ENCODE results near the gene PSMC6.

The PSMC6 gene

DNA sequence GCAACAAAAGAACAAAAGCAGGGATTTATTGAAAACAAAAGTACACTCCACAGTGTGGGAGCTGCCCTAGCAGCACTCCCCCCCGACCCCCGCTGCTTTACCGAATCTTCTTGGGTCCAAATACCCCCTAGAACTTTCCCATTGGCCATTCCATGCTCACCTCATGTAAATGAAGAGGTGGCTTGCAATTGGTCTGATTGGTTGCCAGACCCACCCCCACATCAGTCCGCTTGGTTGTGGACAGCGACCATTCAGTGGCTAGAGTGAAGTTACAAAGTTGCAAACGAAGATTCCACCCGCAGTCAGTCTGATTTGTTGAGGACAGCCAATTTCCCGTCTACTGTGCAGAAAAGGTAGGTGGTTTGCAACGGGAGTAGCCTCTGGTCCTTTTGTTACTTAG lies 26.8 kb downstream of the PSMC6 start:
- no peaks in the 10 kb centered on the region for H3K27me3 ChIP-seq (ENCODE audit: insufficient read depth, insufficient read length)

GRCh38 chr14:52735921-52736489 lies 29.0 kb downstream of the PSMC6 start:
- DNase-seq (ENCODE audit: low read depth, low spot score), result no peak
- Histone ChIP-seq H3K27me3 (ENCODE audit: insufficient read depth, insufficient read length) (no peaks in the 10 kb centered on the region), H3K4me3 (ENCODE audit: insufficient read length, low read depth) (no peak overlapping the region), H3K9ac (ENCODE audit: insufficient read length, low read depth) (no peak overlapping the region), H3K9me3 (ENCODE audit: insufficient read depth, low read length) (no peaks in the 10 kb centered on the region), H3K36me3 (ENCODE audit: insufficient read depth, insufficient read length, low read length) (peaks cover 19% of the 10 kb centered on the region), H3K4me1 (ENCODE audit: insufficient read depth, insufficient read length) (no peaks in the 10 kb centered on the region)
- TF ChIP-seq ZNF274 (IDR thresholded peaks at IDR 0.05; ENCODE audit: low read depth, low read length) (no peak), YY1 (IDR thresholded peaks at IDR 0.05; ENCODE audit: insufficient read depth, insufficient read length) (no peak), SUZ12 (IDR thresholded peaks at IDR 0.05; ENCODE audit: extremely low read depth, insufficient read depth, insufficient read length) (no peak)

More for the DNA sequence above, 26.8 kb downstream of the PSMC6 start:
- no peaks in the 10 kb centered on the region for H3K9me3 ChIP-seq (ENCODE audit: insufficient read depth, low read length)
- no peak overlapping the region for H3K9ac ChIP-seq (ENCODE audit: insufficient read length, low read depth)
- H3K4me1 ChIP-seq (ENCODE audit: insufficient read depth, insufficient read length), result no peaks in the 10 kb centered on the region
- peaks cover 19% of the 10 kb centered on the region for H3K36me3 ChIP-seq (ENCODE audit: insufficient read depth, insufficient read length, low read length)
- no peak for DNase-seq (ENCODE audit: low read depth, low spot score)
- no peak overlapping the region for H3K4me3 ChIP-seq (ENCODE audit: insufficient read length, low read depth)
- TF ChIP-seq SUZ12 (IDR thresholded peaks at IDR 0.05; ENCODE audit: extremely low read depth, insufficient read depth, insufficient read length), result no peak
- no peak for TF ChIP-seq YY1 (IDR thresholded peaks at IDR 0.05; ENCODE audit: insufficient read depth, insufficient read length)
- TF ChIP-seq ZNF274 (IDR thresholded peaks at IDR 0.05; ENCODE audit: low read depth, low read length), result no peak

DNA sequence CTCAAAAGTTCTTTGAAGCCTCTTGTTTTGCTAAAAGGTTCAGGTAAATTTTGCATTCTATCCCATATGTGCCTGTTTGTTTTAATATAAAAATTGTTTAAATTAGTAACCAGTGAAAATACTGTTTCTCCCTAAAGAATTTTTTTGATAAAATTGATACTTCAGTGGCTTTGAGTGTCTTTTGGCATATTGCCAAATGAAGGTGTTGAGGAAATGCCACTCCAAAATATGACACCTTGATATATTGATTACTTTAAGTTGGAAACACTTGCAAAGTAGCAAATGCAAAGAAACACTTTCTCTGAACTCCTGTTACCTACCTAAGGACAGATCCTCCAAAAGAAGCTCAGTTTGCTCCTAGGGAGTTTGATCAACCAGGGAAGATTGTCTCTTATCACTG lies 31.4 kb downstream of the PSMC6 start:
- Histone ChIP-seq H3K9ac (ENCODE audit: insufficient read length, low read depth) (no peak overlapping the region), H3K27me3 (ENCODE audit: insufficient read depth, insufficient read length) (no peaks in the 10 kb centered on the region), H3K4me1 (ENCODE audit: insufficient read depth, insufficient read length) (no peaks in the 10 kb centered on the region), H3K36me3 (ENCODE audit: insufficient read depth, insufficient read length, low read length) (peaks cover 12% of the 10 kb centered on the region), H3K4me3 (ENCODE audit: insufficient read length, low read depth) (no peak overlapping the region), H3K9me3 (ENCODE audit: insufficient read depth, low read length) (no peaks in the 10 kb centered on the region)
- TF ChIP-seq YY1 (IDR thresholded peaks at IDR 0.05; ENCODE audit: insufficient read depth, insufficient read length) (no peak), SUZ12 (IDR thresholded peaks at IDR 0.05; ENCODE audit: extremely low read depth, insufficient read depth, insufficient read length) (no peak), ZNF274 (IDR thresholded peaks at IDR 0.05; ENCODE audit: low read depth, low read length) (no peak)
- no peak for DNase-seq (ENCODE audit: low read depth, low spot score)

DNA sequence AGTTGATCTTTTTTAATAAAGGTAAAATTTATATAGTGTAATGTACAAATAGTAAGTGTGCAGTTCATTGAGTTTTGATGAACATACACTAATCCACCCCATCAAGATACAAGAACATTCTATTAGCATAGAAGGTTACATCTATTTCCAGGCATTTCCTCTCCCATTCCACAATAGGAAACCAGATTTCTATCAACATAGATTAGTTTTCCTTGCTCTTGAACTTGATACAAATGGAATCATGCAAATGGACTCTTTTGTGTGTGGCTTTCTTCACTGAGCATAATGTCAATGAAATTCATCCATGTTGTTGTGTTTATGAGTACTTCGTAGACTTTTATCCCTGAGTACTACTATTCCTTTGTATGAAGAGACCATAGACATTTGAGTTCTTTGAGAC lies 33.8 kb downstream of the PSMC6 start:
- Histone ChIP-seq H3K9ac (ENCODE audit: insufficient read length, low read depth) (no peak overlapping the region), H3K36me3 (ENCODE audit: insufficient read depth, insufficient read length, low read length) (peaks cover 3% of the 10 kb centered on the region), H3K4me3 (ENCODE audit: insufficient read length, low read depth) (no peak overlapping the region), H3K27me3 (ENCODE audit: insufficient read depth, insufficient read length) (no peaks in the 10 kb centered on the region), H3K9me3 (ENCODE audit: insufficient read depth, low read length) (no peaks in the 10 kb centered on the region), H3K4me1 (ENCODE audit: insufficient read depth, insufficient read length) (no peaks in the 10 kb centered on the region)
- no peak for TF ChIP-seq ZNF274 (IDR thresholded peaks at IDR 0.05; ENCODE audit: low read depth, low read length)
- TF ChIP-seq YY1 (IDR thresholded peaks at IDR 0.05; ENCODE audit: insufficient read depth, insufficient read length), result no peak
- TF ChIP-seq SUZ12 (IDR thresholded peaks at IDR 0.05; ENCODE audit: extremely low read depth, insufficient read depth, insufficient read length), result no peak
- DNase-seq (ENCODE audit: low read depth, low spot score), result no peak

GRCh38 chr14:52741865-52742264 lies 34.9 kb downstream of the PSMC6 start:
- H3K9me3 ChIP-seq (ENCODE audit: insufficient read depth, low read length), result no peaks in the 10 kb centered on the region
- H3K9ac ChIP-seq (ENCODE audit: insufficient read length, low read depth), result no peak overlapping the region
- H3K4me3 ChIP-seq (ENCODE audit: insufficient read length, low read depth), result no peak overlapping the region
- peaks cover 3% of the 10 kb centered on the region for H3K36me3 ChIP-seq (ENCODE audit: insufficient read depth, insufficient read length, low read length)
- TF ChIP-seq SUZ12 (IDR thresholded peaks at IDR 0.05; ENCODE audit: extremely low read depth, insufficient read depth, insufficient read length) (no peak), YY1 (IDR thresholded peaks at IDR 0.05; ENCODE audit: insufficient read depth, insufficient read length) (no peak), ZNF274 (IDR thresholded peaks at IDR 0.05; ENCODE audit: low read depth, low read length) (no peak)
- DNase-seq (ENCODE audit: low read depth, low spot score), result no peak
- no peaks in the 10 kb centered on the region for H3K27me3 ChIP-seq (ENCODE audit: insufficient read depth, insufficient read length)
- H3K4me1 ChIP-seq (ENCODE audit: insufficient read depth, insufficient read length), result no peaks in the 10 kb centered on the region

GRCh38 chr14:52748647-52749292 lies 41.8 kb downstream of the PSMC6 start:
- Histone ChIP-seq H3K36me3 (ENCODE audit: insufficient read depth, insufficient read length, low read length) (peaks cover 28% of the 10 kb centered on the region), H3K4me3 (ENCODE audit: insufficient read length, low read depth) (no peak overlapping the region)
- no peak for TF ChIP-seq YY1 (IDR thresholded peaks at IDR 0.05; ENCODE audit: insufficient read depth, insufficient read length)
- no peak for TF ChIP-seq ZNF274 (IDR thresholded peaks at IDR 0.05; ENCODE audit: low read depth, low read length)
- TF ChIP-seq SUZ12 (IDR thresholded peaks at IDR 0.05; ENCODE audit: extremely low read depth, insufficient read depth, insufficient read length), result no peak

DNA sequence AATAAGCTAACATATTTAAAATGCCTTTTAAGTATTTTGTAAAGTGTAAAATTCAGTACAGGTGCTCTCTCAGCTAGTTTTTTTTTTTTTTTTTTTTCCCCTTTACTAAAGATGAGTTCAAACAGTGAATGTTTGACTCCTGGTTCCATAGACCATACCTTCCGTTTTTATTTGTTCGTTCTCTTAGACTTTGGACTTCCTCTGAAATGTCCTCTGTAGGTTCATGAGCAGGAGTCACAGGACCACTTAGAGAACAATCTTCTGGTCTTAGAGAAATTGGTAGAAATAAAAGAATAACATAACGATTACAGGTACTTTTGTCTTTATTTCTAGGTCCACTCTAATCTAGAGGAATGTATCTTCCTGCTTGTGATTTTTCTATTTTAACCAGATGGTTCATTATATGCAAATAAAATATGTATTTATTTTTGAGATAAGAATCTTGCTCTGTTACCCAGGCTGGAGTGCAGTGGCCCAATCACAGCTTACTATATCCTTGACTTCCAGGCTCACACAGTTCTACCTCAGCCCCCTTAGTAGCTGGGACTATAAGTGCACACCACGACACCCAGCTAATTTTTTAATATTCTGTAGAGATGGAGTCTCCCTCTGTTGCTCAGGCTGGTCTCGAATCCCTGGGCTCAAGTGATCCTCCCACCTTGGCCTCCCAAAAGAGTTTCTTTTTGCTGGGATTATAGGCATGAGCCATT lies 48.8 kb downstream of the PSMC6 start:
- no peak for DNase-seq (ENCODE audit: low read depth, low spot score)
- Histone ChIP-seq H3K27me3 (ENCODE audit: insufficient read depth, insufficient read length) (no peaks in the 10 kb centered on the region), H3K36me3 (ENCODE audit: insufficient read depth, insufficient read length, low read length) (peaks cover 23% of the 10 kb centered on the region), H3K9ac (ENCODE audit: insufficient read length, low read depth) (no peak overlapping the region), H3K4me3 (ENCODE audit: insufficient read length, low read depth) (no peak overlapping the region), H3K4me1 (ENCODE audit: insufficient read depth, insufficient read length) (no peaks in the 10 kb centered on the region), H3K9me3 (ENCODE audit: insufficient read depth, low read length) (no peaks in the 10 kb centered on the region)
- TF ChIP-seq ZNF274 (IDR thresholded peaks at IDR 0.05; ENCODE audit: low read depth, low read length), result no peak
- no peak for TF ChIP-seq YY1 (IDR thresholded peaks at IDR 0.05; ENCODE audit: insufficient read depth, insufficient read length)
- TF ChIP-seq SUZ12 (IDR thresholded peaks at IDR 0.05; ENCODE audit: extremely low read depth, insufficient read depth, insufficient read length), result no peak

More at GRCh38 chr14:52748647-52749292, 41.8 kb downstream of the PSMC6 start:
- Histone ChIP-seq H3K27me3 (ENCODE audit: insufficient read depth, insufficient read length) (no peaks in the 10 kb centered on the region), H3K9ac (ENCODE audit: insufficient read length, low read depth) (no peak overlapping the region), H3K9me3 (ENCODE audit: insufficient read depth, low read length) (no peaks in the 10 kb centered on the region), H3K4me1 (ENCODE audit: insufficient read depth, insufficient read length) (no peaks in the 10 kb centered on the region)
- DNase-seq (ENCODE audit: low read depth, low spot score), result no peak
